A549 (cell line): ENCODE data around the gene DES. TPM values are rescaled to one million over a fixed set of nuclear protein-coding genes. Genes with fewer than 3 reads are reported as not detected.
A peak's percentile ranks its signal among the peaks of the same experiment; 100 is the strongest.

Experiments
- ATAC-seq, 2 experiments: fragments of 200-7000 bp in 1 of 2; fragments of >200 bp in 1 of 2; cut with Nextera tagmentation in 1 of 2; cut with Tn5 transposase in 1 of 2; 3 replicates each; pipeline versions ENCODE4 v1.8.0 to v1.9.1; 2018 to 2020; ENCODE audit warnings: mild to moderate bottlenecking in 1 of 2, moderate library complexity in 1 of 2
- CTCF ChIA-PET: fragments of 300-600 bp; sonication (Branson Sonifier 250); formaldehyde crosslinking; extraction: SDS; loops from one replicate; lab custom pipeline; 2021; ENCODE audit warnings: antibody characterized with exemption, inconsistent platforms; lab: Yijun Ruan, JAX
- POLR2A ChIA-PET: fragments of 350-600 bp; formaldehyde crosslinking; extraction: SDS; loops from one replicate; lab custom pipeline; 2021; ENCODE audit warnings: antibody characterized with exemption, inconsistent platforms; lab: Yijun Ruan, JAX
- DNase-seq, 2 experiments: peaks; one replicate each; pipeline versions ENCODE4 v3.0.0 to v3.0.0-alpha.2; 2011 to 2016; ENCODE audit warnings: low read depth in 1 of 2, low spot score in 1 of 2
- FAIRE-seq: peaks from 2 replicates; lab custom pipeline; 2011; peaks lifted over from hg19 to GRCh38; lab: Jason Lieb, UNC
- H3K27ac ChIP-seq, 2 experiments: fragments of >200 bp; sonication (Bioruptor Twin); formaldehyde crosslinking; 3 replicates each; pipeline ENCODE4 v1.5.1; 2016 to 2017
- H3K4me1 ChIP-seq: fragments of >200 bp; sonication (Bioruptor Twin); formaldehyde crosslinking; 3 replicates; pipeline ENCODE4 v1.6.1; 2016
- H3K4me2 ChIP-seq: fragments of >200 bp; sonication (Bioruptor Twin); formaldehyde crosslinking; 3 replicates; pipeline ENCODE4 v1.6.1; 2016
- H3K4me3 ChIP-seq: fragments of >200 bp; sonication (Bioruptor Twin); formaldehyde crosslinking; 3 replicates; pipeline ENCODE4 v1.5.1; 2016
- H3K9me3 ChIP-seq: fragments of >200 bp; sonication (Bioruptor Twin); formaldehyde crosslinking; 3 replicates; pipeline ENCODE4 v1.6.1; 2016
- CEBPB ChIP-seq, 2 experiments: fragments of >200 bp in 1 of 2; sonication (Bioruptor Twin) in 1 of 2; formaldehyde crosslinking in 1 of 2; IDR thresholded peaks; 2 replicates each; pipeline ENCODE4 v1.6.1; 2012 to 2016
- CHD2 ChIP-seq: fragments of 150-350 bp; IDR thresholded peaks from 2 replicates; pipeline ENCODE4 v1.6.1; 2014; ENCODE audit warnings: low read length; ENCODE audit not compliant: partially characterized antibody
- CHD4 ChIP-seq: fragments of 200-600 bp; sonication (generic); IDR thresholded peaks from 2 replicates; pipeline ENCODE4 v1.6.1; 2016; ENCODE audit warnings: antibody characterized with exemption, mild to moderate bottlenecking, borderline replicate concordance
- EHMT2 ChIP-seq: fragments of 200-600 bp; sonication (generic); IDR thresholded peaks from 2 replicates; pipeline ENCODE4 v1.6.1; 2016; ENCODE audit warnings: antibody characterized with exemption, low read depth, mild to moderate bottlenecking, moderate library complexity
- EP300 ChIP-seq, 2 experiments: fragments of >200 bp; sonication (Bioruptor Twin); formaldehyde crosslinking; IDR thresholded peaks; 2 replicates in 1 of 2; 3 replicates in 1 of 2; pipeline ENCODE4 v1.6.1; 2016 to 2017
- ESRRA ChIP-seq: fragments of 150-350 bp; IDR thresholded peaks from 2 replicates; pipeline ENCODE4 v1.6.1; 2014; ENCODE audit warnings: mild to moderate bottlenecking, low read length, borderline replicate concordance
- FOSB ChIP-seq: fragments of 250-450 bp; sonication (Bioruptor Pico); IDR thresholded peaks from 2 replicates; pipeline ENCODE4 v1.5.0; 2020; ENCODE audit warnings: mild to moderate bottlenecking, moderate library complexity
- KDM1A ChIP-seq: fragments of 200-600 bp; sonication (generic); IDR thresholded peaks from 2 replicates; pipeline ENCODE4 v1.6.1; 2016; ENCODE audit warnings: low read depth, mild to moderate bottlenecking
- MAZ ChIP-seq: fragments of 150-350 bp; IDR thresholded peaks from 2 replicates; pipeline ENCODE4 v1.6.1; 2014; ENCODE audit warnings: antibody characterized with exemption, low read depth, low read length, borderline replicate concordance
- MYC ChIP-seq: IDR thresholded peaks from 2 replicates; pipeline ENCODE4 v1.6.1; 2012; ENCODE audit warnings: mild to moderate bottlenecking, inconsistent platforms, low read length, improper control_type of control experiment, borderline replicate concordance
- PHF8 ChIP-seq: fragments of 200-600 bp; sonication (generic); IDR thresholded peaks from 2 replicates; pipeline ENCODE4 v1.6.1; 2016; ENCODE audit warnings: low read depth, mild to moderate bottlenecking, antibody characterized with exemption, moderate library complexity, borderline replicate concordance
- POLR2A ChIP-seq: IDR thresholded peaks from 2 replicates; pipeline ENCODE4 v1.6.1; 2012; ENCODE audit warnings: mild to moderate bottlenecking, low read length
- RAD21 ChIP-seq, 2 experiments: fragments of >200 bp in 1 of 2; sonication (Bioruptor Twin) in 1 of 2; formaldehyde crosslinking in 1 of 2; IDR thresholded peaks in 1 of 2; conservative IDR thresholded peaks in 1 of 2; 2 replicates in 1 of 2; 3 replicates in 1 of 2; pipeline ENCODE4 v1.6.1; 2012 to 2018; ENCODE audit warnings: inconsistent platforms in 1 of 2
- RARB ChIP-seq: fragments of 250-450 bp; sonication (Bioruptor Pico); IDR thresholded peaks from 2 replicates; pipeline ENCODE4 v1.8.0; 2021; ENCODE audit warnings: mild to moderate bottlenecking, moderate library complexity
- RCOR1 ChIP-seq: fragments of 150-350 bp; IDR thresholded peaks from 2 replicates; pipeline ENCODE4 v1.6.1; 2014; ENCODE audit warnings: antibody characterized with exemption, low read length, low read depth
- RNF2 ChIP-seq: fragments of 200-600 bp; sonication (generic); IDR thresholded peaks from 2 replicates; pipeline ENCODE4 v1.6.1; 2016; ENCODE audit warnings: low read depth, mild to moderate bottlenecking, antibody characterized with exemption, moderate library complexity, borderline replicate concordance
- TP53 ChIP-seq: fragments of 250-450 bp; sonication (Bioruptor Pico); IDR thresholded peaks from 2 replicates; pipeline ENCODE4 v1.5.0; 2021; ENCODE audit warnings: mild to moderate bottlenecking, moderate library complexity
- ZC3H11A ChIP-seq: fragments of 450-650 bp; IDR thresholded peaks from 2 replicates; pipeline ENCODE4 v1.6.1; 2014; ENCODE audit warnings: antibody characterized with exemption, mild to moderate bottlenecking
- ZSCAN20 ChIP-seq: fragments of 250-450 bp; sonication (Bioruptor Pico); IDR thresholded peaks from 2 replicates; pipeline ENCODE4 v1.8.0; 2022; ENCODE audit warnings: mild to moderate bottlenecking, moderate library complexity
- WGBS: methylation state at CpG from one replicate; pipeline ENCODE4 v1.1.6; 2017; ENCODE audit errors: missing lambda C conversion rate; 5-methylcytosine and 5-hydroxymethylcytosine counted together
- polyA plus RNA-seq, 4 experiments: library from polyadenylated mRNA; depleted of rRNA in 3 of 4; stranded (reverse); fragments of >200 nt; fragmentation: RNase III in 1 of 4; extraction: RNeasy Plus Mini Kit Qiagen cat#74134 plus additional on column Dnase treatment in 1 of 4; gene quantifications; 2 replicates in 3 of 4; 3 replicates in 1 of 4; pipeline ENCODE4 v1.2.3, GENCODE V29; 2011 to 2017
- TF ChIP-seq, protein P1 (sequence below): IDR thresholded peaks from 2 replicates; pipeline ENCODE4 v1.6.1; 2012
- TF ChIP-seq, protein P2 (sequence below): fragments of >200 bp; sonication (Bioruptor Twin); formaldehyde crosslinking; IDR thresholded peaks from 2 replicates; pipeline ENCODE4 v1.6.1; 2016
- TF ChIP-seq, protein P3 (sequence below): fragments of 450-650 bp; IDR thresholded peaks from 2 replicates; pipeline ENCODE4 v1.6.1; 2014; ENCODE audit warnings: antibody characterized with exemption
- TF ChIP-seq, protein P4 (sequence below): IDR thresholded peaks from 2 replicates; pipeline ENCODE4 v1.6.1; 2012; ENCODE audit warnings: low read depth, borderline replicate concordance

DES gene
- polyA plus RNA-seq, 2 of the 4 experiments (the other 2 are of a cell fraction) = 0.06 TPM; not detected in 1

DNA sequence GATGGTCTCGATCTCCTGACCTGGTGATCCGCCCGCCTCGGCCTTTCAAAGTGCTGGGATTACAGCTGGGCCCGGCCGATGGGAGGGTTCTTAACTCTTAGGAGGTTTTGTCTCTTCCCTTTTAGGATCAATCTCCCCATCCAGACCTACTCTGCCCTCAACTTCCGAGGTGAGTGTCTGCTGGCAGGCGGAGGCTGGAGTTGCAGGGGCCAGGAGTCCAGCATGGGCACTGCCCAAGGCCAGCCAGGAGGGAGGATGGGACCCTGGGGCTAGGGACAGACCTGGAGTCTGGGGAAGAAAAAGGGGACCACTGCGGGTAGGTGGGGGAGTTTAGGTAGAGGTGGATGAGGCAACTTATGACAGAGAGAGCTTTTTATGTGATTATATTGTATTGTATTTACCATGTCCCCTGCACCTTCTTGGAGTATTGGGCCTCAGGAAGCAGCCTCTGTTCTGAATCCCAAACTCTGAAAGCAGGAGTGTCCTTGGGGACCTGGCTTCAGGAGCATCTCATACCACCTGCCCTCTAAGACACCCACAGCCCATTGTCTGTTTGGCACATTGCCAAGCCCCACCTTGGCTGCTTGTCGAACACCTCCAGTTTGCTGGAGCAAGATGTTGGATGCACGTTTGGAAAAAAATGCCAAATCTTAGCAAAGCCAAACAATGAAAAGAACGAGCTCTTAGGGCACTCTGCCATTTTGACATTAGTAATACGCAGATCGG, 5.6 kb downstream of the DES start (continued):
- TF ChIP-seq RAD21 (conservative IDR thresholded peaks at IDR 0.05 in 1 of 2, IDR thresholded peaks at IDR 0.05 in 1 of 2) = no peak
- TF ChIP-seq ESRRA = no peak
- TF ChIP-seq ZC3H11A = no peak
- TF ChIP-seq, protein P1, sequence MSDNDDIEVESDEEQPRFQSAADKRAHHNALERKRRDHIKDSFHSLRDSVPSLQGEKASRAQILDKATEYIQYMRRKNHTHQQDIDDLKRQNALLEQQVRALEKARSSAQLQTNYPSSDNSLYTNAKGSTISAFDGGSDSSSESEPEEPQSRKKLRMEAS = no peak
- TF ChIP-seq RARB (CRISPR knock-in tag) = no peak
- no peak for TF ChIP-seq MAZ
- TF ChIP-seq, protein P2, sequence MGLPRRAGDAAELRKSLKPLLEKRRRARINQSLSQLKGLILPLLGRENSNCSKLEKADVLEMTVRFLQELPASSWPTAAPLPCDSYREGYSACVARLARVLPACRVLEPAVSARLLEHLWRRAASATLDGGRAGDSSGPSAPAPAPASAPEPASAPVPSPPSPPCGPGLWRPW = no peak

DNA sequence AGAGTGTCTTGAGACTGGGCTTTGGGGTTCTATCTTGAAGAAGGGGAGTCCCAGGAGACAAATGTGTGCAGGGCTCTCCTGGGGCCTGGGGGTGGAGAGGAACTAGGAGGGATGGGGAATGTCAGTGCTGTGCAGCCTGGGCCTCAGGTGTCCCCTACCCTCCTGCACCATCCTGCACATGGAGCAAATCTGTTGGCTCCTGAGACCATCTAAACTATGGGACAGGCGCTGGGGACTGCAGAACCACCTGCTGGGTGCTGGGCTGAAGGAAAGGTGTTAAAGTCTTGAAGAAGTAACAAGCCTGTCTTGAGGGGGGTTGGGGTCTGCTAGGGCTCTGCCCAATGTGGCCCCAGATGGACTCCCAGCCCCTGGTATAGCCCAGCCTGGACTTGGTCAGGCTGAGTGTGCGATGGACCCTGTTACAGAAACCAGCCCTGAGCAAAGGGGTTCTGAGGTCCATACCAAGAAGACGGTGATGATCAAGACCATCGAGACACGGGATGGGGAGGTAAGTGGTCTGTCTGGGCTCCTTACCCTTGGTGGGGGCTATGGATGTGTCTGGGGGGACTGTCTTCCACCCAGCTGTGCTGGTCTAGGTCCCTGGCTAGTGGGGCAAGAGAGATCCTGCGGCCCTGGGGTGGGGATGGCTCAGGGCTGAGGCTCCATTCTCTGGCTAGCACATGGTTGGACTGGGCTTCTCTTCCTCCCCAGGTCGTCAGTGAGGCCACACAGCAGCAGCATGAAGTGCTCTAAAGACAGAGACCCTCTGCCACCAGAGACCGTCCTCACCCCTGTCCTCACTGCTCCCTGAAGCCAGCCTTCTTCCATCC, 7.3 kb downstream of the DES start:
- POLR2A ChIA-PET = no interaction called here
- 57% methylated on average over 8 of the region's 8 CpGs for WGBS
- CTCF ChIA-PET = interaction anchor here (0.9 to 89.4 kb wide), 2 partner anchors 23 to 81 kb away, joined by 3 to 3291 read pairs; partner anchors contain the start of genes ASIC4, CHPF, GMPPA and TMEM198
- Histone ChIP-seq H3K4me1 (no peaks in the 10 kb centered on the region), H3K9me3 (no peaks in the 10 kb centered on the region), H3K4me2 (no peak overlapping the region), H3K4me3 (no peak overlapping the region), H3K27ac (no peak overlapping the region)
- FAIRE-seq = no peak
- ATAC-seq = 0 out of 6 replicates have a peak, but pooled peaks of 1 of the 2 experiments have one; percentile 10
- DNase-seq = no peak
- no peak for TF ChIP-seq POLR2A
- TF ChIP-seq CEBPB (IDR thresholded peaks at IDR 0.05) = no peak
- TF ChIP-seq, protein P3, sequence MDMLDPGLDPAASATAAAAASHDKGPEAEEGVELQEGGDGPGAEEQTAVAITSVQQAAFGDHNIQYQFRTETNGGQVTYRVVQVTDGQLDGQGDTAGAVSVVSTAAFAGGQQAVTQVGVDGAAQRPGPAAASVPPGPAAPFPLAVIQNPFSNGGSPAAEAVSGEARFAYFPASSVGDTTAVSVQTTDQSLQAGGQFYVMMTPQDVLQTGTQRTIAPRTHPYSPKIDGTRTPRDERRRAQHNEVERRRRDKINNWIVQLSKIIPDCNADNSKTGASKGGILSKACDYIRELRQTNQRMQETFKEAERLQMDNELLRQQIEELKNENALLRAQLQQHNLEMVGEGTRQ = no peak
- no peak for TF ChIP-seq RNF2
- TF ChIP-seq RAD21 (conservative IDR thresholded peaks at IDR 0.05 in 1 of 2, IDR thresholded peaks at IDR 0.05 in 1 of 2) = no peak
- TF ChIP-seq FOSB (CRISPR knock-in tag) = no peak
- TF ChIP-seq PHF8 = no peak
- TF ChIP-seq KDM1A = no peak
- no peak for TF ChIP-seq EHMT2
- no peak for TF ChIP-seq EP300 (IDR thresholded peaks at IDR 0.05)

DNA sequence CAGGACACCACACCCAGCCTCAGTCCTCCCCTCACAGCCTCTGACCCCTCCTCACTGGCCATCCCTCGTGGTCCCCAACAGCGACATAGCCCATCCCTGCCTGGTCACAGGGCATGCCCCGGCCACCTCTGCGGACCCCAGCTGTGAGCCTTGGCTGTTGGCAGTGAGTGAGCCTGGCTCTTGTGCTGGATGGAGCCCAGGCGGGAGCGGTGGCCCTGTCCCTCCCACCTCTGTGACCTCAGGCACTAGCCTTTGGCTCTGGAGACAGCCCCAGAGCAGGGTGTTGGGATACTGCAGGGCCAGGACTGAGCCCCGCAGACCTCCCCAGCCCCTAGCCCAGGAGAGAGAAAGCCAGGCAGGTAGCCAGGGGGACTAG, 7.9 kb downstream of the DES start:
- FAIRE-seq = no peak
- Histone ChIP-seq H3K4me1 (no peaks in the 10 kb centered on the region), H3K4me2 (no peak overlapping the region), H3K4me3 (no peak overlapping the region), H3K27ac (no peak overlapping the region), H3K9me3 (no peaks in the 10 kb centered on the region)
- ChIA-PET POLR2A (no interaction called here), CTCF (interaction anchor here (0.9 to 89.4 kb wide), 2 partner anchors 24 to 80 kb away, joined by 3 to 3291 read pairs; partner anchors contain the start of genes ASIC4, CHPF, GMPPA and TMEM198)
- no peak for ATAC-seq
- 46% methylated on average over 3 of the region's 7 CpGs for WGBS
- TF ChIP-seq, protein P4, sequence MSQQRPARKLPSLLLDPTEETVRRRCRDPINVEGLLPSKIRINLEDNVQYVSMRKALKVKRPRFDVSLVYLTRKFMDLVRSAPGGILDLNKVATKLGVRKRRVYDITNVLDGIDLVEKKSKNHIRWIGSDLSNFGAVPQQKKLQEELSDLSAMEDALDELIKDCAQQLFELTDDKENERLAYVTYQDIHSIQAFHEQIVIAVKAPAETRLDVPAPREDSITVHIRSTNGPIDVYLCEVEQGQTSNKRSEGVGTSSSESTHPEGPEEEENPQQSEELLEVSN = no peak
- TF ChIP-seq CHD2 = no peak
- no peak for TF ChIP-seq RCOR1
- no peak for TF ChIP-seq ZC3H11A
- no peak for TF ChIP-seq MYC
- TF ChIP-seq CHD4 = no peak
- no peak for TF ChIP-seq ZSCAN20 (CRISPR knock-in tag)
- TF ChIP-seq, protein P3 = no peak
- no peak for TF ChIP-seq TP53
- no peak for DNase-seq
